ENCODE results near the gene NDUFS8. TPM values are rescaled to one million over a fixed set of nuclear protein-coding genes. Genes with fewer than 3 reads are reported as not detected.

The NDUFS8 gene
- total RNA-seq, 2 experiments from 2014 or later = 70.5 to 72.5 TPM

GRCh38 chr11:68067991-68068390, 37.5 kb downstream of the NDUFS8 start:
- no peak for DNase-seq
- TF ChIP-seq CTCF (IDR thresholded peaks at IDR 0.05) = no peak
- Histone ChIP-seq H3K36me3 (ENCODE audit: insufficient read depth, low read length) (no peaks in the 10 kb centered on the region), H3K4me1 (ENCODE audit: insufficient read depth, low read length) (no peaks in the 10 kb centered on the region), H3K9me3 (ENCODE audit: control insufficient read depth in 1 of 2, insufficient read depth in 1 of 2, low read length in 2 of 2) (no peaks in the 10 kb centered on the region), H3K27ac (ENCODE audit: low read depth in 1 of 2, low read length in 2 of 2) (no peak overlapping the region), H3K27me3 (ENCODE audit: control insufficient read depth in 1 of 2, insufficient read depth in 2 of 2, low read length in 2 of 2) (no peaks in the 10 kb centered on the region), H3K4me3 (ENCODE audit: low read length) (no peak overlapping the region)
- peaks cover 36% of the 10 kb centered on the region for H3K36me3 Mint-ChIP-seq (ENCODE audit: low read depth)
- no peaks in the 10 kb centered on the region for H3K4me1 Mint-ChIP-seq (ENCODE audit: low read depth)
- ChIA-PET CTCF (no interaction called here), POLR2A (no interaction called here)
- no peak for ATAC-seq (ENCODE audit: poor library complexity)
- H3K9me3 Mint-ChIP-seq = no peaks in the 10 kb centered on the region
- no peak overlapping the region for H3K27ac Mint-ChIP-seq
- no peak overlapping the region for H3K4me3 Mint-ChIP-seq
- intact Hi-C loops (cut with DNase I, micrococcal nuclease) = no loop called here
- H3K27me3 Mint-ChIP-seq = no peaks in the 10 kb centered on the region

- no peak for DNase-seq
- Mint-ChIP-seq H3K36me3 (ENCODE audit: low read depth) (peaks cover 41% of the 10 kb centered on the region), H3K4me3 (no peak overlapping the region), H3K27ac (no peak overlapping the region), H3K27me3 (no peaks in the 10 kb centered on the region), H3K9me3 (no peaks in the 10 kb centered on the region), H3K4me1 (ENCODE audit: low read depth) (no peaks in the 10 kb centered on the region)
- ChIA-PET CTCF (no interaction called here), POLR2A (no interaction called here)
- ATAC-seq (ENCODE audit: poor library complexity) = no peak
- no peaks in the 10 kb centered on the region for H3K9me3 ChIP-seq (ENCODE audit: control insufficient read depth in 1 of 2, insufficient read depth in 1 of 2, low read length in 2 of 2)
- no peak for TF ChIP-seq CTCF (IDR thresholded peaks at IDR 0.05)
- H3K4me3 ChIP-seq (ENCODE audit: low read length) = no peak overlapping the region
- H3K27ac ChIP-seq (ENCODE audit: low read depth in 1 of 2, low read length in 2 of 2) = no peak overlapping the region
- H3K4me1 ChIP-seq (ENCODE audit: insufficient read depth, low read length) = no peaks in the 10 kb centered on the region
- H3K36me3 ChIP-seq (ENCODE audit: insufficient read depth, low read length) = no peaks in the 10 kb centered on the region
- intact Hi-C loops (cut with DNase I, micrococcal nuclease) = no loop called here
- H3K27me3 ChIP-seq (ENCODE audit: control insufficient read depth in 1 of 2, insufficient read depth in 2 of 2, low read length in 2 of 2) = no peaks in the 10 kb centered on the region
These were observed 41.0 kb downstream of the NDUFS8 start for GRCh38 chr11:68071281-68072048.

- H3K36me3 ChIP-seq (ENCODE audit: insufficient read depth, low read length) = no peaks in the 10 kb centered on the region
- Mint-ChIP-seq H3K27ac (no peak overlapping the region), H3K4me1 (ENCODE audit: low read depth) (no peaks in the 10 kb centered on the region), H3K36me3 (ENCODE audit: low read depth) (peaks cover 15% of the 10 kb centered on the region), H3K9me3 (no peaks in the 10 kb centered on the region), H3K27me3 (no peaks in the 10 kb centered on the region), H3K4me3 (no peak overlapping the region)
- no peak for TF ChIP-seq CTCF (IDR thresholded peaks at IDR 0.05)
- ChIA-PET POLR2A (no interaction called here), CTCF (no interaction called here)
- ATAC-seq (ENCODE audit: poor library complexity) (no peak), DNase-seq (no peak)
- no peaks in the 10 kb centered on the region for H3K27me3 ChIP-seq (ENCODE audit: control insufficient read depth in 1 of 2, insufficient read depth in 2 of 2, low read length in 2 of 2)
- no peak overlapping the region for H3K4me3 ChIP-seq (ENCODE audit: low read length)
- no peaks in the 10 kb centered on the region for H3K4me1 ChIP-seq (ENCODE audit: insufficient read depth, low read length)
- no peak overlapping the region for H3K27ac ChIP-seq (ENCODE audit: low read depth in 1 of 2, low read length in 2 of 2)
- no peaks in the 10 kb centered on the region for H3K9me3 ChIP-seq (ENCODE audit: control insufficient read depth in 1 of 2, insufficient read depth in 1 of 2, low read length in 2 of 2)
- intact Hi-C loops (cut with DNase I, micrococcal nuclease) = no loop called here
These were observed 44.3 kb downstream of the NDUFS8 start for GRCh38 chr11:68074584-68075352.

Data from CD4-positive, alpha-beta T cell (primary cell).